CD4-positive, alpha-beta T cell (primary cell): ENCODE data around the gene PDZRN3. TPM values are rescaled to one million over a fixed set of nuclear protein-coding genes. Genes with fewer than 3 reads are reported as not detected.

Source experiments
- ATAC-seq: fragments of 200-7000 bp; cut with Tn5 transposase; one replicate; pipeline ENCODE4 v1.10.0; 2022; ENCODE audit warnings: mild to moderate bottlenecking; ENCODE audit not compliant: poor library complexity
- CTCF ChIA-PET: fragments of 350-600 bp; sonication (Branson Sonifier 250); formaldehyde crosslinking; loops from one replicate; lab custom pipeline; 2021; ENCODE audit warnings: antibody characterized with exemption, inconsistent platforms; lab: Charles Lee
- POLR2A ChIA-PET: fragments of 350-600 bp; sonication (Branson Sonifier 250); formaldehyde crosslinking; loops from one replicate; lab custom pipeline; 2021; ENCODE audit warnings: antibody characterized with exemption, inconsistent platforms; lab: Charles Lee
- DNase-seq, 14 experiments: peaks; one replicate each; pipeline ENCODE4 v3.0.0-alpha.2; 2013 to 2020; ENCODE audit warnings: mixed read lengths in 2 of 14
- H3K27ac ChIP-seq, 2 donors: one replicate each; pipeline versions ENCODE4 v1.5.1 to v1.7.0; 2013; ENCODE audit warnings: low read length in 2 of 2, low read depth in 1 of 2, mild to moderate bottlenecking in 1 of 2
- H3K27me3 ChIP-seq, 2 experiments: 1 replicate in 1 of 2; 2 replicates in 1 of 2; pipeline versions ENCODE4 v1.6.1 to v1.7.0; 2013; ENCODE audit warnings: low read length in 2 of 2, control low read depth in 1 of 2, mild to moderate bottlenecking in 1 of 2, moderate library complexity in 1 of 2; ENCODE audit not compliant: insufficient read depth in 2 of 2, control insufficient read depth in 1 of 2
- H3K36me3 ChIP-seq: one replicate; pipeline ENCODE4 v1.6.1; 2013; ENCODE audit warnings: low read length, control low read depth; ENCODE audit not compliant: insufficient read depth
- H3K4me1 ChIP-seq: one replicate; pipeline ENCODE4 v1.6.1; 2013; ENCODE audit warnings: low read length, control low read depth; ENCODE audit not compliant: insufficient read depth
- H3K4me3 ChIP-seq: one replicate; pipeline ENCODE4 v1.5.1; 2013; ENCODE audit warnings: mild to moderate bottlenecking, low read length, moderate library complexity
- H3K9me3 ChIP-seq, 2 experiments: 1 replicate in 1 of 2; 2 replicates in 1 of 2; pipeline versions ENCODE4 v1.6.1 to v1.7.0; 2013; ENCODE audit warnings: low read length in 2 of 2, mild to moderate bottlenecking in 2 of 2, control low read depth in 1 of 2, moderate library complexity in 1 of 2; ENCODE audit not compliant: control insufficient read depth in 1 of 2, insufficient read depth in 1 of 2
- H3K27ac Mint-ChIP-seq: one replicate; pipeline ENCODE4 v1.8.0; 2020; ENCODE audit warnings: mixed read lengths
- H3K27me3 Mint-ChIP-seq: one replicate; pipeline ENCODE4 v1.8.0; 2021; ENCODE audit warnings: mixed read lengths
- H3K36me3 Mint-ChIP-seq: one replicate; pipeline ENCODE4 v1.8.0; 2021; ENCODE audit warnings: low read depth, mixed read lengths
- H3K4me1 Mint-ChIP-seq: one replicate; pipeline ENCODE4 v1.8.0; 2021; ENCODE audit warnings: low read depth, mixed read lengths
- H3K4me3 Mint-ChIP-seq: one replicate; pipeline ENCODE4 v1.8.0; 2020; ENCODE audit warnings: mild to moderate bottlenecking, mixed read lengths
- H3K9me3 Mint-ChIP-seq: one replicate; pipeline ENCODE4 v1.8.0; 2020; ENCODE audit warnings: mixed read lengths
- CTCF ChIP-seq: fragments of 200-600 bp; IDR thresholded peaks from one replicate; pipeline ENCODE4 v1.8.0; 2022; ENCODE audit warnings: antibody characterized with exemption, mild to moderate bottlenecking
- intact Hi-C, 2 experiments: fragments of 100-400 bp; cut with DNase I in 1 of 2; cut with micrococcal nuclease in 1 of 2; formaldehyde crosslinking; loops; one replicate each; pipeline versions ENCODE4 v1.15.1 to v1.9.0; 2023 to 2025; cut with DNase I, micrococcal nuclease
- total RNA-seq, 174 experiments: library from RNA in 2 of 174; stranded (reverse) in 2 of 174; gene quantifications; one replicate each; pipeline ENCODE4 v1.2.3 and lab custom pipeline; 2021 to 2026

The PDZRN3 gene
- total RNA-seq, 2 experiments from 2014 or later, result not detected

DNA sequence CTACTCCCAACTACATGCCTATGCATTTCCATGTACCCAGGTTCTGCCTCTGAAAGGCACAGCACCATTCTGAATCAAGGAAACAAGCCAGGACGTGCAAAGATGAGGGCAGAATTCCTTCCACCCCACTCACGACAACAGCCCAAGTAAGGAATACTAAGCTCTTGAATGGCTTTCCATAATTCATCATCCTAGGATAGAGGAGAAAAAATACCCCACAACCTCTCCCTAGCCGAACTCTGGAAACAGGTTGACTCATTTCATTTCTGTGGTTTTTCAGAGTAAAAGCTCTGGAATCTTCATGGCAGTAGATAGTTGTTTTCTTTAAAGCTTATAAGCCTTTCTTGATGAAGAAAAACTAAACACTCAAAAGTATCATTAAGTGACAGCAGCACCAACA lies 77.8 kb downstream of the PDZRN3 start:
- Mint-ChIP-seq H3K9me3 (no peaks in the 10 kb centered on the region), H3K27me3 (peaks cover 3% of the 10 kb centered on the region), H3K4me3 (no peak overlapping the region), H3K27ac (no peak overlapping the region), H3K36me3 (no peaks in the 10 kb centered on the region), H3K4me1 (no peaks in the 10 kb centered on the region)
- intact Hi-C loops, result no loop called here
- no peak for TF ChIP-seq CTCF
- H3K4me3 ChIP-seq, result no peak overlapping the region
- DNase-seq, result no peak
- no peaks in the 10 kb centered on the region for H3K4me1 ChIP-seq
- ChIA-PET CTCF (no interaction called here), POLR2A (no interaction called here)
- H3K9me3 ChIP-seq, result no peaks in the 10 kb centered on the region
- no peak overlapping the region for H3K27ac ChIP-seq
- ATAC-seq, result no peak
- H3K27me3 ChIP-seq, result peaks cover 0 to 2% of the 10 kb centered on the region in 2 experiments
- no peaks in the 10 kb centered on the region for H3K36me3 ChIP-seq

- no peak overlapping the region for H3K27ac Mint-ChIP-seq
- intact Hi-C loops, result no loop called here
- Histone ChIP-seq H3K27ac (no peak overlapping the region), H3K27me3 (peaks cover 0 to 2% of the 10 kb centered on the region in 2 experiments), H3K36me3 (no peaks in the 10 kb centered on the region), H3K4me3 (no peak overlapping the region), H3K9me3 (peaks cover 0 to 4% of the 10 kb centered on the region in 2 experiments), H3K4me1 (no peaks in the 10 kb centered on the region)
- POLR2A ChIA-PET, result no interaction called here
- no peak overlapping the region for H3K4me3 Mint-ChIP-seq
- no peaks in the 10 kb centered on the region for H3K9me3 Mint-ChIP-seq
- H3K4me1 Mint-ChIP-seq, result no peaks in the 10 kb centered on the region
- ATAC-seq (no peak), DNase-seq (no peak)
- CTCF ChIA-PET, result no interaction called here
- peaks cover 5% of the 10 kb centered on the region for H3K27me3 Mint-ChIP-seq
- H3K36me3 Mint-ChIP-seq, result no peaks in the 10 kb centered on the region
- TF ChIP-seq CTCF, result no peak
Observed at GRCh38 chr3:73543412-73543811, 81.3 kb downstream of the PDZRN3 start.

DNA sequence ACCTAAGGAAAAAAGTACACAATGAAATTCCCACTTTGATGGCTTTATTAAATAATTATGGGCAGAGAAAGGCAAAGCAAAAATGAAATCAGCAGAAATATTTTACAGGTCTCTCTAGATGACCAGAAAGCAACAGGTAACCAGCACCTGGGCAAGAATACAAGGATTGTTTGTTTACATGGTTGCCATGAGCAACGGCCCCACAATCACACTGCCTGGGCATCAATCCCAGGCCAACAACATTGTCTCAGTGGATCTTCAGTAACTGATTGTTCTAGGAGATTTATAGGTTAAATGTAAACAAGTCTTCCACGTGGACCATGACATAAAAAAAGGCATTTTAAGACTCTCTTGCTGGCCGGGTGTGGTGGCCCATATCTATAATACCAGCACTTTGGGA lies 82.6 kb downstream of the PDZRN3 start:
- H3K4me3 ChIP-seq, result no peak overlapping the region
- Mint-ChIP-seq H3K4me1 (no peaks in the 10 kb centered on the region), H3K9me3 (no peaks in the 10 kb centered on the region), H3K27me3 (peaks cover 5% of the 10 kb centered on the region), H3K4me3 (no peak overlapping the region), H3K27ac (no peak overlapping the region), H3K36me3 (no peaks in the 10 kb centered on the region)
- peaks cover 0 to 4% of the 10 kb centered on the region in 2 experiments for H3K9me3 ChIP-seq
- CTCF ChIA-PET, result no interaction called here
- intact Hi-C loops, result no loop called here
- no peaks in the 10 kb centered on the region for H3K4me1 ChIP-seq
- no peak for ATAC-seq
- POLR2A ChIA-PET, result no interaction called here
- no peaks in the 10 kb centered on the region for H3K36me3 ChIP-seq
- TF ChIP-seq CTCF, result no peak
- peaks cover 0 to 2% of the 10 kb centered on the region in 2 experiments for H3K27me3 ChIP-seq
- no peak overlapping the region for H3K27ac ChIP-seq
- DNase-seq, result no peak
